Measurements from ENCODE around the gene SPTLC3. TPM values are rescaled to one million over a fixed set of nuclear protein-coding genes. Genes with fewer than 3 reads are reported as not detected.

Gene SPTLC3
- total and polyA plus RNA-seq, 2 donors (not counting 1 experiment from before 2014, with no cell fraction given) = 4.0 TPM

GRCh38 chr20:13187899-13188298 is 179.1 kb downstream of the SPTLC3 start:
- Histone ChIP-seq H3K36me3 (ENCODE audit: control insufficient read depth, insufficient read depth, low read length) (no peaks in the 10 kb centered on the region), H4K20me1 (ENCODE audit: control insufficient read depth, extremely low read depth, insufficient read depth, low read length) (no peaks in the 10 kb centered on the region), H3K79me2 (ENCODE audit: control insufficient read depth, insufficient read depth, low read length) (no peaks in the 10 kb centered on the region), H3K27me3 (ENCODE audit: control insufficient read depth, insufficient read depth, low read length) (no peaks in the 10 kb centered on the region), H2AFZ (ENCODE audit: low read length) (no peak overlapping the region), H3K27ac (ENCODE audit: insufficient read depth, low read length) (no peak overlapping the region), H3K4me2 (ENCODE audit: extremely low read depth, insufficient read depth, low read length) (no peak overlapping the region), H3K9me3 (ENCODE audit: control insufficient read depth, insufficient read depth, low read depth, low read length) (no peaks in the 10 kb centered on the region), H3K4me3 (replicated peaks in 1 of 4; ENCODE audit: control extremely low read depth in 1 of 4, insufficient read depth in 1 of 4, low read depth in 3 of 4, low read length in 4 of 4) (no peak overlapping the region), H3K4me1 (ENCODE audit: control insufficient read depth, extremely low read depth, insufficient read depth, low read length) (no peaks in the 10 kb centered on the region), H3K9ac (ENCODE audit: insufficient read depth, low read length) (no peak overlapping the region)
- TF ChIP-seq EZH2 (IDR thresholded peaks at IDR 0.05; ENCODE audit: low read length, missing control alignments) (no peak), CTCF (conservative IDR thresholded peaks at IDR 0.05 in 1 of 2, IDR thresholded peaks at IDR 0.05 in 1 of 2; ENCODE audit: low read depth in 1 of 2, low read length in 2 of 2) (no peak)
- no peak for DNase-seq (ENCODE audit: low read depth in 2 of 2)

- TF ChIP-seq EZH2 (IDR thresholded peaks at IDR 0.05; ENCODE audit: low read length, missing control alignments) (no peak), CTCF (conservative IDR thresholded peaks at IDR 0.05 in 1 of 2, IDR thresholded peaks at IDR 0.05 in 1 of 2; ENCODE audit: low read depth in 1 of 2, low read length in 2 of 2) (no peak)
- no peak overlapping the region for H3K4me2 ChIP-seq (ENCODE audit: extremely low read depth, insufficient read depth, low read length)
- H3K4me3 ChIP-seq (replicated peaks in 1 of 4; ENCODE audit: control extremely low read depth in 1 of 4, insufficient read depth in 1 of 4, low read depth in 3 of 4, low read length in 4 of 4) = no peak overlapping the region
- no peak for DNase-seq (ENCODE audit: low read depth in 2 of 2)
- no peak overlapping the region for H3K27ac ChIP-seq (ENCODE audit: insufficient read depth, low read length)
- no peak overlapping the region for H3K9ac ChIP-seq (ENCODE audit: insufficient read depth, low read length)
- H4K20me1 ChIP-seq (ENCODE audit: control insufficient read depth, extremely low read depth, insufficient read depth, low read length) = no peaks in the 10 kb centered on the region
- H3K79me2 ChIP-seq (ENCODE audit: control insufficient read depth, insufficient read depth, low read length) = no peaks in the 10 kb centered on the region
- H2AFZ ChIP-seq (ENCODE audit: low read length) = no peak overlapping the region
- H3K27me3 ChIP-seq (ENCODE audit: control insufficient read depth, insufficient read depth, low read length) = no peaks in the 10 kb centered on the region
- no peaks in the 10 kb centered on the region for H3K36me3 ChIP-seq (ENCODE audit: control insufficient read depth, insufficient read depth, low read length)
- H3K9me3 ChIP-seq (ENCODE audit: control insufficient read depth, insufficient read depth, low read depth, low read length) = no peaks in the 10 kb centered on the region
- no peaks in the 10 kb centered on the region for H3K4me1 ChIP-seq (ENCODE audit: control insufficient read depth, extremely low read depth, insufficient read depth, low read length)
Observed at GRCh38 chr20:13199279-13199678, 190.5 kb downstream of the SPTLC3 start.

- Histone ChIP-seq H3K27ac (ENCODE audit: insufficient read depth, low read length) (no peak overlapping the region), H3K36me3 (ENCODE audit: control insufficient read depth, insufficient read depth, low read length) (no peaks in the 10 kb centered on the region), H2AFZ (ENCODE audit: low read length) (no peak overlapping the region), H3K4me2 (ENCODE audit: extremely low read depth, insufficient read depth, low read length) (no peak overlapping the region), H3K79me2 (ENCODE audit: control insufficient read depth, insufficient read depth, low read length) (no peaks in the 10 kb centered on the region), H3K4me1 (ENCODE audit: control insufficient read depth, extremely low read depth, insufficient read depth, low read length) (no peaks in the 10 kb centered on the region), H3K9ac (ENCODE audit: insufficient read depth, low read length) (no peak overlapping the region), H4K20me1 (ENCODE audit: control insufficient read depth, extremely low read depth, insufficient read depth, low read length) (no peaks in the 10 kb centered on the region), H3K4me3 (replicated peaks in 1 of 4; ENCODE audit: control extremely low read depth in 1 of 4, insufficient read depth in 1 of 4, low read depth in 3 of 4, low read length in 4 of 4) (no peak overlapping the region), H3K27me3 (ENCODE audit: control insufficient read depth, insufficient read depth, low read length) (no peaks in the 10 kb centered on the region), H3K9me3 (ENCODE audit: control insufficient read depth, insufficient read depth, low read depth, low read length) (no peaks in the 10 kb centered on the region)
- no peak for TF ChIP-seq EZH2 (IDR thresholded peaks at IDR 0.05; ENCODE audit: low read length, missing control alignments)
- no peak for TF ChIP-seq CTCF (conservative IDR thresholded peaks at IDR 0.05 in 1 of 2, IDR thresholded peaks at IDR 0.05 in 1 of 2; ENCODE audit: low read depth in 1 of 2, low read length in 2 of 2)
- DNase-seq (ENCODE audit: low read depth in 2 of 2) = no peak
Observed at GRCh38 chr20:13200767-13201500, 192.2 kb downstream of the SPTLC3 start.

Data from fibroblast of lung (primary cell).